HL-60 (cell line): Measurements from ENCODE around the gene S100A8.

ENCODE experiments used
- GABPA ChIP-seq: IDR thresholded peaks from 2 replicates; pipeline ENCODE4 v1.6.1; 2012; ENCODE audit warnings: low read depth
- POLR2AphosphoS5 ChIP-seq: IDR thresholded peaks from 2 replicates; pipeline ENCODE4 v1.6.1; 2012; ENCODE audit warnings: low read depth
- TF ChIP-seq, protein P1 (sequence below): IDR thresholded peaks from one replicate; pipeline ENCODE4 v1.5.1; 2011; ENCODE audit warnings: low read length, control low read depth, inconsistent platforms; ENCODE audit not compliant: insufficient read depth

DNA sequence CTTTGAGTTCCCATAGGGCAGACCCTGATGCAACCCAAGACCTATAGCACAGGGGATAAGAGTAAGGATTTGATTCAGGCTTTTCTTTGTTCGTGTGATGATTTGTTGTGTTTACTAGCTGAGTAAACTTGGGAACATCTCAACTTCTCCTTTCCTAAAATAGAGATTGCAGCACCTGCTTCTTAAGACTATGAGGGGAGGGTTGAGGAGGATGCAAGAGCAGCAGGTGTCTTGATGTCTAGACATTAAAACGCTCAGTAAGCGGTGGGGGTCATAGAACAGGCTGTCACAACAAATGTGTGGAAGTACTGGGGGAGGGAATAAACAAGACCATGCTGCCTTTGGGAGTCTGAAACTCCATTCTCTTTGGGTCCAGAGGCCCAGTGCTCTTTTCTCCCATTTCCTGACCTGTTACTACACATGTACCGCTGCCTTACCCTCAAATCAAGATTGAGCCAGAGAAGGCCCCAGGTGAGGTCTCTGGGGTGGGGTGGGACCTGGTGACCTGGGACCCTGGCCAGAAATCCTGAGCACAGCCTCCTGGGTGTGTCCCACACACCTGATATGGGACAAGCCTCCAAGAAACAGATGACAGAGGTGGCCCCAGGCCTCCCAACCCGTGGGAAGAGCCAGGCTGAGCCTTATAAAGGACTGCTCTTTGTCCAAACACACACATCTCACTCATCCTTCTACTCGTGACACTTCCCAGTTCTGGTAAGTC lies 25.1 kb upstream of the S100A8 start, which contains the start of gene S100A7A:
- TF ChIP-seq, protein P1, sequence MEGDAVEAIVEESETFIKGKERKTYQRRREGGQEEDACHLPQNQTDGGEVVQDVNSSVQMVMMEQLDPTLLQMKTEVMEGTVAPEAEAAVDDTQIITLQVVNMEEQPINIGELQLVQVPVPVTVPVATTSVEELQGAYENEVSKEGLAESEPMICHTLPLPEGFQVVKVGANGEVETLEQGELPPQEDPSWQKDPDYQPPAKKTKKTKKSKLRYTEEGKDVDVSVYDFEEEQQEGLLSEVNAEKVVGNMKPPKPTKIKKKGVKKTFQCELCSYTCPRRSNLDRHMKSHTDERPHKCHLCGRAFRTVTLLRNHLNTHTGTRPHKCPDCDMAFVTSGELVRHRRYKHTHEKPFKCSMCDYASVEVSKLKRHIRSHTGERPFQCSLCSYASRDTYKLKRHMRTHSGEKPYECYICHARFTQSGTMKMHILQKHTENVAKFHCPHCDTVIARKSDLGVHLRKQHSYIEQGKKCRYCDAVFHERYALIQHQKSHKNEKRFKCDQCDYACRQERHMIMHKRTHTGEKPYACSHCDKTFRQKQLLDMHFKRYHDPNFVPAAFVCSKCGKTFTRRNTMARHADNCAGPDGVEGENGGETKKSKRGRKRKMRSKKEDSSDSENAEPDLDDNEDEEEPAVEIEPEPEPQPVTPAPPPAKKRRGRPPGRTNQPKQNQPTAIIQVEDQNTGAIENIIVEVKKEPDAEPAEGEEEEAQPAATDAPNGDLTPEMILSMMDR = no peak
- no peak for TF ChIP-seq GABPA
- no peak for TF ChIP-seq POLR2AphosphoS5
